Mucosa of stomach (tissue), 1 donor: ENCODE results near the gene AKTIP.
"Not testable (repeated sequence)": the region's sequence is repeated elsewhere in the genome, so short reads cannot be mapped to it uniquely, and the experiment has no call there.

Source experiments
- H3K27me3 ChIP-seq: one replicate; pipeline ENCODE4 v1.7.0; 2013; ENCODE audit warnings: mild to moderate bottlenecking, low read length; ENCODE audit not compliant: control insufficient read depth, insufficient read depth
- H3K36me3 ChIP-seq: one replicate; pipeline ENCODE4 v1.7.0; 2013; ENCODE audit warnings: low read length; ENCODE audit not compliant: control insufficient read depth, insufficient read depth
- H3K4me1 ChIP-seq: one replicate; pipeline ENCODE4 v1.7.0; 2013; ENCODE audit warnings: mild to moderate bottlenecking, low read length; ENCODE audit not compliant: control insufficient read depth, insufficient read depth
- H3K4me3 ChIP-seq: one replicate; pipeline ENCODE4 v1.7.0; 2013; ENCODE audit warnings: low read length
- H3K9ac ChIP-seq: one replicate; pipeline ENCODE4 v1.7.0; 2013; ENCODE audit warnings: mild to moderate bottlenecking, low read length, moderate library complexity
- H3K9me3 ChIP-seq: one replicate; pipeline ENCODE4 v1.7.0; 2013; ENCODE audit warnings: mild to moderate bottlenecking, low read length, moderate library complexity; ENCODE audit not compliant: control insufficient read depth
- donor health status: Pancreatic carcinoma.

Gene AKTIP

DNA sequence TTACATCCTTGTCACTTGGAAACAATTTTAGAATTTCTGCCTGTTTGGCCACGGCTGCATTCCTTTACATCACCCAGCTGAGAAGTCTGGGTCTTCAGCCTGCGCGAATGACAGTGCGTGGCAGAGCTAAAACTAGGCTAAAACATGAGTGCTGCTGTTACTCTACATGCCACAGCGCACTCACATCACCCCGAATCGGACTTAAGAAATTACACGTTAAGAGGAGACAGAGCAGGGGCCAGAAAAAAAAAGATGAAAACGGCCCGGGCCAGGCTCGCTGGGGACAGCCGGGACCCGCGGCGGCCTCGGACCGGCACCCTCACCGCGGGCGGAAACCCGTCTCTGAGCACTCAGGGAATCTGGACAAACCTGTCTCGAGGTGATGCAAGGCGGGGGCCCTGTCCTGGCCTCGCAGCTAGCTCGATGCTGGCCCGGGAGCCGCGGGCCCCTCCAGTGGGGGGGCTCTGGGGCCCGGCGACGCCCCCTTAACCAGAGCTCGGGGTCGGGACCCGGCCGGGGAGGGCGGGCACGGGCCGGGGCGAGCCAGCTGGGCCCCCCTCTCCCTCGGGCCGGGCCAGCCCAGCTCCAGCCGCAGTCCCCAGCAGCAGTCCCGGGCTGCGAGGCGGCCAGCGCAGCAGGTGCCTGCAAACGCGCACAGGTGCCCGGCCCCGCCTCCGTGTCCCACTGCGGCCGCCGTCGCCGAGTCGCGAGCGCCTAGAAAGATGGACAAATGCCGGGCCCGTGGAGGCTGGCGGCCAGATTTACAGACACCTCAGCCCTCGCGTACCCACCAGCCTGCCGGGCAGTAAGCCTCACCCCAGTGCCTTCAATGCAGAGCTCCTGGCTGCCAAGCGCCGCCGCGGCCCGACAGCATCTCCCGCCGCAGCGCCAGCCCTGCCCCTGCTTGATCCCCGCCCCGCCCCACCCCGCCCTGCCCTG lies at the start of gene AKTIP:
TSS of gene AKTIP (minus strand) at position 879 of the 939 bp plus-strand sequence. CDS start 2,950 bp downstream, outside the sequence.
- Histone ChIP-seq H3K36me3 (no peaks in the 10 kb centered on the region), H3K27me3 (no peaks in the 10 kb centered on the region), H3K9ac (peak within 1 kb of the TSS; percentile 61), H3K4me3 (peak within 1 kb of the TSS; percentile 44), H3K4me1 (peaks cover 22% of the 10 kb centered on the region), H3K9me3 (no peaks in the 10 kb centered on the region)

DNA sequence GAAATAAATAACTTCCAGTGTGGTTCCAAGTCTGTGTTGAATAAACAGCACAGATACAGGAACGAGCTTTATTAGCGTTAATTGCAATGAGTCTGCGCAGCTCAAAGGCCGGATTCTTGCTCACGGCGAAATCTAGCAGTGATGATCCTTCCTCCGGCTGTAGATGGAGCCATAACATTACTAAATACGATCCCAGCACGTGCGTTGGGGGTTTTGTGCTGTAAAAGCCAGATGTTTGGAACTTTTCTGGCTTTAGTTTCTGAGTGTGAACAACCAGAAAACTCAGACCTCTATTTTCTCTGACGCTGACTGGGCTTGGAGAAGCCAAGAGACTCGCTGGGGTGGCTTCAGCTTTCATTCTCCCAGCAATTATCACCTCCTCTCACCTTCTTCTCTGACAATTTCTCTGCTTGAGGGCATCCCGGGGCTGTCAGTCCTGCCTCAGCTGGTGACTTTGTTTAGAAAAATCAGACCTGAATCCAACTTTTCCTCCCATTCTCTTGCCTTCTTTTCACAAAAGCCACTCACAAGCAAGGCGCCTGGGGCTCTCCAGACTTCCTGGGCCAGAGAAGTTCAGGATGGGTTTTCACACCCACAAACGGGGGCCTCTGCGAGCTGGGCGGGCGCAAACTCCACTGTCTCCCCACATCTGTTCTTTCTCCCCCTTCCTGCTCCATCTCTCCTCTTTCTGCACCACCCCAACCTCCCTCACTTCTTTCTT lies 47.1 kb upstream of the AKTIP start:
- no peaks in the 10 kb centered on the region for H3K4me1 ChIP-seq
- peaks cover 7% of the 10 kb centered on the region for H3K27me3 ChIP-seq
- no peaks in the 10 kb centered on the region for H3K9me3 ChIP-seq
- no peaks in the 10 kb centered on the region for H3K36me3 ChIP-seq
- no peak overlapping the region for H3K9ac ChIP-seq
- H3K4me3 ChIP-seq: no peak overlapping the region

DNA sequence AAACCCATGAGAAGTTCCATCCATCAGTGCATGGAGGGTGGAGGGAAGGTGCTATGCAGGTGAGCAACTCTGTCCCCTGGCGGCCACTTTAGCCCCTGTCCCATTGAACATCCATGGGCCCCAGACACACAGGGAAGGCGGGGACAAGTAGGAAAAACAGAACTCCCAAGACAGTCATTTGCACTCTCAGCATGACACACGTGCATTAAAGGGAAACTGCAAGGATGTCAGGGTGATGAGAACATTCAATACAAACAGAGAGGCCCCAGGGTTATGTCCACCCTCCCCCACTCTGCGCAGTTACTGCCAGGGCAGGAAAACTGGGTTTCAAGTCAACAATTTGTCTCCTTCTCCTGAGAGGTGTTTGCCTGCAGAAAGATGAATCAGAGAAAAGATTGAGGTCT lies 44.0 kb upstream of the AKTIP start:
- H3K27me3 ChIP-seq: peaks cover 10% of the 10 kb centered on the region
- no peak overlapping the region for H3K4me3 ChIP-seq
- no peaks in the 10 kb centered on the region for H3K9me3 ChIP-seq
- H3K36me3 ChIP-seq: no peaks in the 10 kb centered on the region
- H3K9ac ChIP-seq: no peak overlapping the region
- no peaks in the 10 kb centered on the region for H3K4me1 ChIP-seq

DNA sequence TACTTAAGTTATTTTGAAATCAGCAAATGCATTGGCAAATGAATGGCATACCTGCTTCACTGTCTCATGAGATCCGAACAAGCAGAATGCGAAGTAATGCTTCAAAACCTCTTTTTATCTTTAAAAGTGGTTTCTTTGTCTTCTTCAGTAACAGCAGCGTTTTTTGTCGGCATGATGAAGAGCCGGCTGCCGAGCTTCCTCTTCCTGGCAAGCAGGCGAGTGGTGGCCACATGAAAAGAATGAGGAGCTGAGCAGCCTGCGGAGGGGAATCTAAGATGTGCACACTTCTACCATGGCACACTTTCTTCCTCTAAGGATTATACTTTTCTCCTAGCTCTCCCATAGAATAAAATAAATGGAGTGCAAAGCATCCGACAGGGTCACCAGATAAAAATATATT lies 42.4 kb upstream of the AKTIP start:
- Histone ChIP-seq H3K4me1 (no peaks in the 10 kb centered on the region), H3K9ac (no peak overlapping the region), H3K36me3 (no peaks in the 10 kb centered on the region), H3K4me3 (no peak overlapping the region), H3K9me3 (no peaks in the 10 kb centered on the region), H3K27me3 (peaks cover 11% of the 10 kb centered on the region)

DNA sequence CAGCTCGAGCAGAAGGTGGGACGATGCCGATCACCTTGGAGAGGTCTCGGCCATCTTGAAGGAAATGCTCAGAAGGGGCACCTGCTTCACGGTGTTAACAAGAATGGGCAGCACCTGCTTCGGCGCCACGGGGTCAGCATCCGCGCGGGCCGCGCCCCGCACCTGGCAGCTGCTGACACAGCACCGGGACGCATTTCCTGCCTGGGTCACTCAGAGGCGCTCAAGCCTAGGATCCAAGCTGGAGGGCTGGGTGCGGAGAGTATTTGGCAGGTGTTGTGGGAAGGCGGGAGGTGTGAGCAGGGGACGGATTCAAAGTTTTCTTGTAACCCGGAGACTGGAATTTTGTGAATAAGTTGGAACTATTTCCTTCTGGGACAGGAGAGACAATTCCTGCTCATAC lies 39.3 kb upstream of the AKTIP start:
- H3K9me3 ChIP-seq: no peaks in the 10 kb centered on the region
- no peak overlapping the region for H3K9ac ChIP-seq
- peaks cover 8% of the 10 kb centered on the region for H3K27me3 ChIP-seq
- H3K4me3 ChIP-seq: no peak overlapping the region
- H3K4me1 ChIP-seq: no peaks in the 10 kb centered on the region
- no peaks in the 10 kb centered on the region for H3K36me3 ChIP-seq

DNA sequence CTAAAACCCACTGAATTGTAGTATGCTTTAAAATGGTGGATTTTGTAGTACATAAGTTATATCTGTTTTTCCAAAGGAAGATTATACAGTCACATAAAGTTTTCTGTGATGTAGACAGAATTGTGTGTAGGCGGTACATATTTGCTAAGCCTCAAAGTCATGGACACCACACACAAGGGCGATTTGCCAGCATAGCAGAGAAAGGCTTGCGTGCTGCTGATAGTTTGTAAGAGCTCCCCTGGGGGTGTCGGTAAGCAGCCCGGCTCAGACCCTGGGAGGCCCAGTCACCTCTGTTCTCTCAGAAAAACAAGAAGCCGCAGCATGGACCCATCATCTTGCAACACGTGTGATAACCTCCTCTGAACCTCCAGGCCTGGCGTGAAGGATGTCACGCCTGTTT lies 38.3 kb upstream of the AKTIP start:
- Histone ChIP-seq H3K4me3 (no peak overlapping the region), H3K36me3 (no peaks in the 10 kb centered on the region), H3K4me1 (no peaks in the 10 kb centered on the region), H3K9me3 (no peaks in the 10 kb centered on the region), H3K9ac (no peak overlapping the region), H3K27me3 (peaks cover 8% of the 10 kb centered on the region)

DNA sequence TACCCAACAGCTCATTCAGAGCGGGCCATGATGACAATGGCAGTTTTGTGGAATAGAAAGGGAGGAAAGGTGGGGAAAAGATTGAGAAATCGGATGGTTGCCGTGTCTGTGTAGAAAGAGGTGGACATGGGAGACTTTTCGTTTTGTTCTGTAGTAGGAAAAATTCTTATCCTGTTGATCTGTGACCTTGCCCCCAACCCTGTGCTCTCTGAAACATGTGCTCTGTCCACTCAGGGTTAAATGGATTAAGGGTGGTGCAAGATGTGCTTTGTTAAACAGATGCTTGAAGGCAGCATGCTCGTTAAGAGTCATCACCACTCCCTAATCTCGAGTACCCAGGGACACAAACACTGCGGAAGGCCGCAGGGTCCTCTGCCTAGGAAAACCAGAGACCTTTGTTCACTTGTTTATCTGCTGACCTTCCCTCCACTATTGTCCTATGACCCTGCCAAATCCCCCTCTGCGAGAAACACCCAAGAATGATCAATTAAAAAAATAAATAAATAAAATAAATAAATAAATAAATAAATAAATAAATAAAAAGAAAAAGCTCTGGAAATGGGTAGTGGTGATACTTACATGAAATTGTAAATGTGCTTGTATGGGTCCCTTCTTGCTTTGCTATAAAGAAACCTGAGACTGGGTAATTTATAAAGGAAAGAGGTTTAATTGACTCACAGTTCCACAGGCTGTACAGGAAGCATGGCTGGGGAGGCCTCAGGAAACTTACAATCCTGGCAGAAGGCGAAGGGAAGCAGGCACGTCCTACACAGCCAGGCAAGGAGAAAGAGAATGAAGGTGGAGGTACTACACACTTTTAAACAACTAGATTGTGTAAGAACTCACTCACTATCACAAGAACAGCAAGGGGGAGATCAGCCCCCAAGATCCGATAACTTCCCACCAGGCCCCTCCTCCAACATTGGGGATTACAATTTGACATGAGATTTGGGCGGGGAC lies 37.0 kb upstream of the AKTIP start:
- H3K9me3 ChIP-seq, H3K9ac ChIP-seq, H3K27me3 ChIP-seq, H3K36me3 ChIP-seq, H3K4me1 ChIP-seq, H3K4me3 ChIP-seq: not testable (repeated sequence)

DNA sequence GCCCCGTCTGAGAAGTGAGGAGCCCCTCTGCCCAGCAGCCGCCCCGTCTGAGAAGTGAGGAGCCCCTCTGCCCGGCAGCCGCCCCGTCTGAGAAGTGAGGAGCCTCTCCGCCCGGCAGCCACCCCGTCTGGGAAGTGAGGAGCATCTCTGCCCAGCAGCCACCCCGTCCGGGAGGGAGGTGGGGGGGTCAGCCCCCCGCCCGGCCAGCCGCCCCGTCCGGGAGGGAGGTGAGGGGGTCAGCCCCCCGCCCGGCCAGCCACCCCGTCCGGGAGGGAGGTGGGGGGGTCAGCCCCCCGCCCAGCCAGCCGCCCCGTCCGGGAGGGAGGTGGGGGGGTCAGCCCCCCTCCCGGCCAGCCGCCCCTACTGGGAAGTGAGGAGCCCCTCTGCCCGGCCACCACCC lies 36.3 kb upstream of the AKTIP start:
- H3K36me3 ChIP-seq, H3K9ac ChIP-seq, H3K9me3 ChIP-seq, H3K4me1 ChIP-seq, H3K4me3 ChIP-seq, H3K27me3 ChIP-seq: not testable (repeated sequence)

DNA sequence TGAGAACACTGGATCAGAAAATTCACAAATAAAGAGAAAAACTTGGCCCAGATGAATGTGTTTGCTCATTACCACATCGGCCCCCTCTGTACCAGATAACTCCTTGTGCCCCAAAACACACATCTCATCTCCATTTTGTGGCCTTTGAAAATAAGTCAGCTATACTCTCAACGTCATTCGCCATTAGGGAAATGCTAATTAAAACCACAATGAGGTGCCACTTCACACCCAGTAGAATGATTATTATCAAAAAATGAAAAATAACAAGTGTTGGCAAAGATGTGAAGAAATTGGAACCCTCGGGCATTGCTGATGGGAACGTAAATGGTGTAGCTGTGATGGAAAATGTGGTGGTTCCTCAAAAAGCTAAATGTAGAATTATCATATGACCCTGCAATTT lies 34.6 kb upstream of the AKTIP start:
- H3K9ac ChIP-seq: no peak overlapping the region
- H3K4me3 ChIP-seq: no peak overlapping the region
- no peaks in the 10 kb centered on the region for H3K9me3 ChIP-seq
- H3K4me1 ChIP-seq: no peaks in the 10 kb centered on the region
- H3K27me3 ChIP-seq: peaks cover 8% of the 10 kb centered on the region
- H3K36me3 ChIP-seq: no peaks in the 10 kb centered on the region

DNA sequence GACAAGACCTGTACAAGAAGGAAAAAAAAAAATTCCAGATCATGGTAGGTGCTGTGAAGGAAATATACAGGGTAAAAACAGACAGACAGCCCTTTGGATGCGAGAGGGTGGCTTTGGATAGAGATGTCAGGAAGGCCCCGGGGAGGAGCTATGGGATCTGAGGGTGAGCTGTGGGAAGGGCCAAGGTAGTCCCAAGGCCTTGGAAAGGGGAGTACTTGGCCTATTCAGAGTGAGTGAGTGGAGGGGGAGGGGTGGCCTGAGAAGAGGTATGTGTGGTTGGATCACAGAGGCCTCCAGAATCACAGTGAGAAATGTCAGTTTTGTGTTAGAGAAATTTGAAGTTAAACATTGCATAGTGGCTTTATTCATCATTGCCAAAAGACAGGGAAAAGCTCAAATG lies 31.2 kb upstream of the AKTIP start:
- Histone ChIP-seq H3K4me3 (no peak overlapping the region), H3K27me3 (no peaks in the 10 kb centered on the region), H3K4me1 (peaks cover 7% of the 10 kb centered on the region), H3K9ac (no peak overlapping the region), H3K36me3 (no peaks in the 10 kb centered on the region), H3K9me3 (no peaks in the 10 kb centered on the region)

DNA sequence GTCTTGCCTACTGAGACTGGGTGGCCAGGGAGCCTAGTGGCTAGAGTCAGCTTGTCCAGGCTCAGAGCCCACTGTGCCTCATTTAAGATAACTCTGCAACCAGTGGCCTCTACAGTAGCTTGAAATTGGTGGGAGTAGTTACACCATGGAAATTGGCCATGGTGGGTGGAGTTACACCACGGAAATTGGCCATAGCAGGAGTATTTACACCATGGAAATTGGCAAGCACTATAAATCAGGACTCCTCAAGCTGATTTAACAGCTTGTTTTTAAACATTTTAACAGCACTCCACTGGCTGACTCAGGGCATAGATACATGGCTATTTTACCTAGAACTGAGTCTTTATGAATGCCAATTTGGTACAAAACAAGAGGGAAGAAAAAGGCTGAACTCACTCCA lies 27.7 kb upstream of the AKTIP start:
- Histone ChIP-seq H3K9ac (no peak overlapping the region), H3K4me3 (no peak overlapping the region), H3K9me3 (no peaks in the 10 kb centered on the region), H3K27me3 (no peaks in the 10 kb centered on the region), H3K4me1 (peaks cover 7% of the 10 kb centered on the region), H3K36me3 (no peaks in the 10 kb centered on the region)
